HEK293 (cell line): ENCODE measurements around the gene INSYN2A.

Experiments
- CTCF ChIA-PET: fragments of 350-600 bp; formaldehyde crosslinking; extraction: SDS; loops from one replicate; lab custom pipeline; 2021; ENCODE audit warnings: antibody characterized with exemption; lab: Yijun Ruan, JAX
- POLR2A ChIA-PET: fragments of 300-600 bp; formaldehyde crosslinking; extraction: SDS; loops from one replicate; lab custom pipeline; 2020; ENCODE audit warnings: antibody characterized with exemption, inconsistent platforms; lab: Yijun Ruan, JAX
- H3K27ac ChIP-seq: fragments of 200-500 bp; sonication (Bioruptor generic); 2 replicates; pipeline ENCODE4 v1.5.1; 2014; ENCODE audit warnings: low read depth, low read length, control low read depth, inconsistent platforms; ENCODE audit errors: extremely low read depth
- H3K36me3 ChIP-seq, 2 experiments: fragments of 200-500 bp in 1 of 2; sonication (Bioruptor generic) in 1 of 2; 1 replicate in 1 of 2; 2 replicates in 1 of 2; pipeline ENCODE4 v1.5.1; 2014 to 2017; ENCODE audit warnings: inconsistent platforms in 2 of 2, low read length in 2 of 2; ENCODE audit not compliant: control insufficient read depth in 2 of 2, insufficient read depth in 1 of 2
- H3K4me1 ChIP-seq: fragments of 200-500 bp; sonication (Bioruptor generic); 2 replicates; pipeline ENCODE4 v1.5.1; 2014; ENCODE audit warnings: mild to moderate bottlenecking, low read length, inconsistent platforms; ENCODE audit not compliant: control insufficient read depth, insufficient read depth
- H3K4me3 ChIP-seq: 2 replicates; pipeline ENCODE4 v1.5.1; 2011; ENCODE audit warnings: low read depth, mild to moderate bottlenecking, control low read depth, low read length, moderate library complexity
- H3K9me3 ChIP-seq: fragments of 200-500 bp; sonication (Bioruptor generic); 2 replicates; pipeline ENCODE4 v1.5.1; 2014; ENCODE audit warnings: low read depth, low read length, inconsistent platforms; ENCODE audit not compliant: control insufficient read depth, insufficient read depth
- FEZF1 ChIP-seq: fragments of 450-650 bp; formaldehyde crosslinking; IDR thresholded peaks from 2 replicates; pipeline ENCODE4 v1.5.1; 2016; ENCODE audit warnings: missing biosample characterization, missing genetic modification characterization
- GLI4 ChIP-seq: fragments of 450-650 bp; formaldehyde crosslinking; IDR thresholded peaks from 2 replicates; pipeline ENCODE4 v1.5.1; 2016; ENCODE audit warnings: missing biosample characterization, missing genetic modification characterization
- HIC1 ChIP-seq: fragments of 450-650 bp; formaldehyde crosslinking; IDR thresholded peaks from 2 replicates; pipeline ENCODE4 v1.5.1; 2016; ENCODE audit warnings: missing biosample characterization, missing genetic modification characterization
- KLF7 ChIP-seq: fragments of 450-650 bp; formaldehyde crosslinking; IDR thresholded peaks from 2 replicates; pipeline ENCODE4 v1.5.1; 2016; ENCODE audit warnings: missing biosample characterization, missing genetic modification characterization, borderline replicate concordance
- PRDM2 ChIP-seq: fragments of 450-650 bp; formaldehyde crosslinking; IDR thresholded peaks from 2 replicates; pipeline ENCODE4 v1.5.1; 2016; ENCODE audit warnings: missing biosample characterization, missing genetic modification characterization, borderline replicate concordance
- REPIN1 ChIP-seq: fragments of 450-650 bp; formaldehyde crosslinking; IDR thresholded peaks from 2 replicates; pipeline ENCODE4 v1.5.1; 2017; ENCODE audit warnings: missing biosample characterization, missing genetic modification characterization, low read depth
- ZFP3 ChIP-seq: fragments of 450-650 bp; formaldehyde crosslinking; IDR thresholded peaks from 2 replicates; pipeline ENCODE4 v1.5.1; 2016; ENCODE audit warnings: low read depth, missing biosample characterization, missing genetic modification characterization
- ZIC2 ChIP-seq: fragments of 450-650 bp; formaldehyde crosslinking; IDR thresholded peaks from 2 replicates; pipeline ENCODE4 v1.5.1; 2016; ENCODE audit warnings: missing biosample characterization, missing genetic modification characterization
- ZNF132 ChIP-seq: fragments of 450-650 bp; formaldehyde crosslinking; IDR thresholded peaks from 2 replicates; pipeline ENCODE4 v1.5.1; 2017; ENCODE audit warnings: missing biosample characterization, missing genetic modification characterization, borderline replicate concordance
- ZNF2 ChIP-seq: fragments of 450-650 bp; formaldehyde crosslinking; IDR thresholded peaks from 2 replicates; pipeline ENCODE4 v1.5.1; 2016; ENCODE audit warnings: missing biosample characterization, missing genetic modification characterization
- ZNF239 ChIP-seq: fragments of 450-650 bp; formaldehyde crosslinking; IDR thresholded peaks from 2 replicates; pipeline ENCODE4 v1.5.1; 2016; ENCODE audit warnings: missing biosample characterization, missing genetic modification characterization
- ZNF350 ChIP-seq: fragments of 450-650 bp; formaldehyde crosslinking; IDR thresholded peaks from 2 replicates; pipeline ENCODE4 v1.5.0; 2017; ENCODE audit warnings: missing biosample characterization, mild to moderate bottlenecking, missing genetic modification characterization
- ZNF449 ChIP-seq: fragments of 450-650 bp; formaldehyde crosslinking; IDR thresholded peaks from 2 replicates; pipeline ENCODE4 v1.5.1; 2017; ENCODE audit warnings: missing biosample characterization, mild to moderate bottlenecking, missing genetic modification characterization, moderate library complexity
- ZNF48 ChIP-seq: fragments of 450-650 bp; formaldehyde crosslinking; IDR thresholded peaks from 2 replicates; pipeline ENCODE4 v1.5.1; 2016; ENCODE audit warnings: missing biosample characterization, missing genetic modification characterization
- ZNF488 ChIP-seq: fragments of 450-650 bp; formaldehyde crosslinking; IDR thresholded peaks from 2 replicates; pipeline ENCODE4 v1.5.1; 2016; ENCODE audit warnings: missing biosample characterization, missing genetic modification characterization
- ZNF549 ChIP-seq: fragments of 450-650 bp; IDR thresholded peaks from 2 replicates; pipeline ENCODE4 v1.5.1; 2018; ENCODE audit warnings: missing biosample characterization, missing genetic modification characterization, mild to moderate bottlenecking, inconsistent platforms, moderate library complexity
- ZNF600 ChIP-seq: fragments of 450-650 bp; formaldehyde crosslinking; IDR thresholded peaks from 2 replicates; pipeline ENCODE4 v1.5.1; 2016; ENCODE audit warnings: missing biosample characterization, missing genetic modification characterization
- ZNF629 ChIP-seq: fragments of 450-650 bp; formaldehyde crosslinking; IDR thresholded peaks from 2 replicates; pipeline ENCODE4 v1.5.1; 2017; ENCODE audit warnings: missing biosample characterization, missing genetic modification characterization
- ZNF639 ChIP-seq: fragments of 450-650 bp; formaldehyde crosslinking; IDR thresholded peaks from 2 replicates; pipeline ENCODE4 v1.5.1; 2016; ENCODE audit warnings: missing biosample characterization, missing genetic modification characterization
- ZNF701 ChIP-seq: fragments of 450-650 bp; formaldehyde crosslinking; IDR thresholded peaks from 2 replicates; pipeline ENCODE4 v1.5.1; 2016; ENCODE audit warnings: missing biosample characterization, missing genetic modification characterization
- ZNF768 ChIP-seq: fragments of 450-650 bp; formaldehyde crosslinking; IDR thresholded peaks from 2 replicates; pipeline ENCODE4 v1.5.1; 2018; ENCODE audit warnings: missing biosample characterization, mild to moderate bottlenecking, missing genetic modification characterization
- ZNF830 ChIP-seq: fragments of 450-650 bp; IDR thresholded peaks from 2 replicates; pipeline ENCODE4 v1.5.0; 2018; ENCODE audit warnings: missing biosample characterization, missing genetic modification characterization, low read depth, mild to moderate bottlenecking, moderate library complexity
- ZSCAN4 ChIP-seq: fragments of 450-650 bp; formaldehyde crosslinking; IDR thresholded peaks from 2 replicates; pipeline ENCODE4 v1.5.1; 2017; ENCODE audit warnings: missing biosample characterization, missing genetic modification characterization

Gene INSYN2A

GRCh38 chr10:127161482-127161881 lies 34.9 kb downstream of the INSYN2A start:
- Histone ChIP-seq H3K4me1 (0 out of 2 replicates have a peak, but pooled peaks cover 3% of the 10 kb centered on the region), H3K9me3 (no peaks in the 10 kb centered on the region), H3K4me3 (no peak overlapping the region), H3K27ac (no peak overlapping the region), H3K36me3 (no peaks in the 10 kb centered on the region)
- ChIA-PET CTCF (no interaction called here), POLR2A (no interaction called here)
- no peak for TF ChIP-seq ZFP3
- TF ChIP-seq ZNF600 (tag by site-specific recombination) = no peak
- TF ChIP-seq PRDM2 (tag by site-specific recombination) = no peak
- no peak for TF ChIP-seq ZNF830
- no peak for TF ChIP-seq ZSCAN4 (tag by site-specific recombination)
- TF ChIP-seq ZNF701 (tag by site-specific recombination) = no peak
- no peak for TF ChIP-seq FEZF1
- no peak for TF ChIP-seq ZNF488
- no peak for TF ChIP-seq ZNF132 (tag by site-specific recombination)
- no peak for TF ChIP-seq ZNF639
- TF ChIP-seq ZNF449 (tag by site-specific recombination) = no peak

GRCh38 chr10:127159648-127160245 lies 36.6 kb downstream of the INSYN2A start:
- ChIA-PET CTCF (no interaction called here), POLR2A (no interaction called here)
- no peak overlapping the region for H3K27ac ChIP-seq
- TF ChIP-seq ZNF2 (tag by site-specific recombination) = no peak
- TF ChIP-seq REPIN1 (tag by site-specific recombination) = no peak
- TF ChIP-seq ZNF350 (tag by site-specific recombination) = no peak
- no peak for TF ChIP-seq ZNF239 (tag by site-specific recombination)
- TF ChIP-seq HIC1 = no peak
- no peak for TF ChIP-seq ZIC2 (tag by site-specific recombination)
- no peak for TF ChIP-seq ZNF629 (tag by site-specific recombination)
- no peak for TF ChIP-seq ZNF768 (tag by site-specific recombination)
- TF ChIP-seq KLF7 (tag by site-specific recombination) = no peak
- no peak for TF ChIP-seq ZNF48
- TF ChIP-seq ZNF549 (tag by site-specific recombination) = no peak
- TF ChIP-seq GLI4 (tag by site-specific recombination) = no peak

More at GRCh38 chr10:127159648-127160245, 36.6 kb downstream of the INSYN2A start:
- Histone ChIP-seq H3K4me1 (0 out of 2 replicates have a peak, but pooled peaks cover 3% of the 10 kb centered on the region), H3K4me3 (no peak overlapping the region), H3K9me3 (no peaks in the 10 kb centered on the region), H3K36me3 (no peaks in the 10 kb centered on the region)
